NCI-H526 (cell line): Measurements from ENCODE around the gene ST8SIA2.
A peak's percentile ranks its signal among the peaks of the same experiment; 100 is the strongest.
"Not testable (repeated sequence)": the region's sequence is repeated elsewhere in the genome, so short reads cannot be mapped to it uniquely, and the experiment has no call there.

Source experiments
- DNase-seq, 2 experiments: peaks; one replicate each; lab custom pipeline; 2025; lab: John Stamatoyannopoulos, UW

Gene ST8SIA2

GRCh38 chr15:92438471-92438870 lies 44.8 kb downstream of the ST8SIA2 start:
- no peak for DNase-seq

- no peak for DNase-seq
Observed at GRCh38 chr15:92443381-92443780, 49.7 kb downstream of the ST8SIA2 start.

GRCh38 chr15:92444631-92445030 lies 51.0 kb downstream of the ST8SIA2 start:
- DNase-seq, result no peak

- DNase-seq, result no peak
Observed at GRCh38 chr15:92448370-92448769, 54.7 kb downstream of the ST8SIA2 start.

GRCh38 chr15:92449476-92449875 lies 55.8 kb downstream of the ST8SIA2 start:
- no peak for DNase-seq

GRCh38 chr15:92451225-92451825 lies 57.6 kb downstream of the ST8SIA2 start:
- DNase-seq, result no peak

- DNase-seq, result no peak
Observed at GRCh38 chr15:92452143-92452542, 58.5 kb downstream of the ST8SIA2 start.

GRCh38 chr15:92453607-92454006 lies 59.9 kb downstream of the ST8SIA2 start:
- no peak for DNase-seq

GRCh38 chr15:92454555-92455105 lies 60.9 kb downstream of the ST8SIA2 start:
- no peak for DNase-seq

- DNase-seq, result no peak
Observed at GRCh38 chr15:92455271-92455670, 61.6 kb downstream of the ST8SIA2 start.

GRCh38 chr15:92457471-92458041 lies 63.9 kb downstream of the ST8SIA2 start:
- DNase-seq, result no peak

- DNase-seq, result no peak
Observed at GRCh38 chr15:92460023-92460422, 66.3 kb downstream of the ST8SIA2 start.

- DNase-seq, result peak in 1 of 2 experiments; percentile 20
Observed at GRCh38 chr15:92462424-92463125, 68.9 kb downstream of the ST8SIA2 start.

GRCh38 chr15:92463352-92463751 lies 69.7 kb downstream of the ST8SIA2 start:
- no peak for DNase-seq

GRCh38 chr15:92463826-92464225 lies 70.1 kb downstream of the ST8SIA2 start:
- no peak for DNase-seq

- no peak for DNase-seq
Observed at GRCh38 chr15:92466834-92467233, 73.2 kb downstream of the ST8SIA2 start.

- DNase-seq, result no peak
Observed at GRCh38 chr15:92467245-92467644, 73.6 kb downstream of the ST8SIA2 start.

GRCh38 chr15:92468991-92469390 lies 75.3 kb downstream of the ST8SIA2 start:
- no peak for DNase-seq

GRCh38 chr15:92471288-92471687 lies 77.6 kb downstream of the ST8SIA2 start:
- no peak for DNase-seq

GRCh38 chr15:92473756-92474155 lies 80.1 kb downstream of the ST8SIA2 start:
- DNase-seq, result no peak

GRCh38 chr15:92479730-92480129 lies 86.0 kb downstream of the ST8SIA2 start:
- DNase-seq, result not testable (repeated sequence)

GRCh38 chr15:92480361-92480760 lies 86.7 kb downstream of the ST8SIA2 start:
- no peak for DNase-seq

- DNase-seq, result no peak
Observed at GRCh38 chr15:92485441-92485840, 91.8 kb downstream of the ST8SIA2 start.
